TTC549 (cell line): ENCODE data around the gene LPP.

Source experiments
- FAIRE-seq: peaks from 2 replicates; lab custom pipeline; 2012; peaks lifted over from hg19 to GRCh38; lab: Jason Lieb, UNC

The LPP gene

DNA sequence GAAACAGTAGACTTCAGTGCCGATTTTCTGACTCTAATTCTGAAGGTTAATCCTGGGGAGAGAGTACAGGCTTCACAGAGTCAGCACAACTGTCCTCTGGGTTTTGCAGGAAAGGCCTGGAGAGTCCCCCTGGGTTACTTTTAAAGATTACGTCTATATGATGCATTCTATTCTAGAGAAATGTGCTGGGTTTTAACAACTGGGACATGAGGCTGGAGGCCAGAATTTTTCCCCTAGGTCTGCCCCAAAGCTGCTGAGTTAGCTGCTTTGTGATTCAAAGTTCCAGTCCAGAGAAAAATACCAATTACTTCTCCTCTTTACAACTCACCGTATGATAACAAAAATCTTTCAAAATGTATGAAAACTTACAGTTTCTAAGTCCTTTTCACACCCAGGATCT lies 777.1 kb downstream of the LPP start:
- FAIRE-seq, result no peak

DNA sequence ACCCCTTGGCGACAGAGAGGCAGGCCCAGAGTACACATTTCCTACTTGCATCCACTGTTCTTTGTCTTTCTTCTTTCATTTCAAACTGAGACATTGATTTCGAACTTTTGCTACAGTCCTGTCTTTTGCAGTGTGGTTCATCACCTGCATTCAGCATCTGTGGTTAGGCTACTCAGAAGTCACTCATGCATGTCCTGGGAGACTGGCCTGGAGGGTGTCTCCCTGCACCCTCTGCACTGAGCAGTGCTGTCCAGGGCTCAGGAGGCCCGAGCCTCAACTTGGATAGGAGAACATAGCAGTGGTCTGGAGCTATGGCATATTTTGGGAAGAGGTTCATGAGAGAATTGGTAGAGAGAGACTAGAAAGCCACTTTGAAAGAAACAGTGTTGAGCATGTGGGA lies 777.6 kb downstream of the LPP start:
- FAIRE-seq, result no peak

DNA sequence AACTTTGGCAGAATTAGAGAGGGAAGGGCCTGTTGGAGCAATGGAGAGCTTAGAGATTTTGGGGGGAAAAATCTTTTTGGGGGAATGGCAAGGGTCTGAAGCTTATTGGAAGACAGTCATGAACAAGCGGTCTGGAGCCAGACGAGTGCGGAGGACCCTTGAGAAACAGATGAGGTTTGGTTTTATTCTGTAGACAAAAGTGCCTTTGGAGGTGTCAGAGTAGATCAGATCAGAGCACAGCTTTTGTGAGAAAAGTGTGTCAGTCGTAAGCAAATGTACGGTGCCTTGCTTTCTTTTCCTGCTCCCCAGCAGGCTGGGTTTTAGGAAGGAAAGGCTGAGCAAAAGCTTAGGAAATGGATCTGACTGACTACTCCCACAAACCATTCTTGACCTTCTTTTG lies 781.0 kb downstream of the LPP start:
- FAIRE-seq, result no peak

DNA sequence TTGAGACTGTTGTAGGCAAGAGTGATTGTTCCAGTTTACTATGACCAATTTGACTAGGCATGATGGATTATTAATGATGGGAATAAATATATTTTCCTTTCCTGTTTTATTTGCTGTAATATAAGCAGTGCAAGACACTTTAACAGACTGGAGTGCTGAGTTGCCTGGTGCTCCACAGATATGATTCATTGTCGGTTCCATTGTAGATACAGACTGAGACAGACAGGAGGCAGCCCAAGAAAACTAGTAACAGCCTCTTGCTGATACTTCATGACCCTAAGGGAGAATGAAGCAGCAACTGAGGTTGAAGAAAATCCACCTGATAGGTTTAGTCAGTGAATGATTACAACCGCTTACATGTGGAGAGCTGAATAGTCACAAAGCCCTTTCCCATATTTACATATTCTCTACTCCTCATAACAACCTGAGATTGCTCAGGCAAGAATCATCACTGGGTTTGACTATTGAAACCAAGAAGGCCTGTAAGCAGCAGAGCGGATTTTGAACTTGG lies 782.7 kb downstream of the LPP start:
- no peak for FAIRE-seq

DNA sequence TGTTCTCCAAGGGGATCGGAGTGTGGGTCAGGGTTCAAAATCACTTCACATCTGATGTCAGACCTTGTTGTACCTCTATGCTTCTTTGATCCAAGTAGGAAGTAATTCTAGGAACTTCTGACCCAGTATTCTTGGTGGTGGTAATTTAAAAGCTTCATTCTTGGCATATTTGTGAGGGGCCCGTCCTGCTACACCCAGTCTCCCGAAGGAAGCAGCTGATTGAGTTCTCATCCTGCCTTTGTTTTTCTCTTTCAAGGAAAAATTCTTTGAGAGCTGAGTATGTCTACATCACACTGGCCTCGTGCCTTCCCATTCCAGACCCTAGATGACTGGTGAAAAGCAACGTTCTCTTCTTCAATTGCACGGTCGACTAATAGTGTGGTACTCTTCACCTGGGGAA lies 783.4 kb downstream of the LPP start:
- FAIRE-seq, result no peak

DNA sequence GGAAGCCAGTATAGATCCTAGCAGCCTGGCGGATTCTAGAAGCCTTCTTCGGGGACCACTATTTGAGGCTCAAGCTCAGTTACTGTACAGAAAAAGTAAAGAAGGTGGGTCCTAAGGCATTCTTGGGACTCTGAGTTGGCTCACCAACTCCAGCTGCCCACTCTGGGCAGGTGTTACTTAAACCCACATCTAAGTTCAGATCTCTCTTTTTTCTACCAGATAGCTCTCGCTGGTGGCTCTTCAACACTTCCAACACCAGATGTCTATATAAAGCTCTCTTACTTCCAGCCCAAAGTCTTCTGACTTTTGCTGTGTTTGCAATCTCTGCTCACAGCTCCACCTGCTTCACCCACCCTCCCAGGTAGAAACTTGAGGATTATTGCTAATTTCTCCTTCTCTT lies 785.0 kb downstream of the LPP start:
- FAIRE-seq, result no peak

DNA sequence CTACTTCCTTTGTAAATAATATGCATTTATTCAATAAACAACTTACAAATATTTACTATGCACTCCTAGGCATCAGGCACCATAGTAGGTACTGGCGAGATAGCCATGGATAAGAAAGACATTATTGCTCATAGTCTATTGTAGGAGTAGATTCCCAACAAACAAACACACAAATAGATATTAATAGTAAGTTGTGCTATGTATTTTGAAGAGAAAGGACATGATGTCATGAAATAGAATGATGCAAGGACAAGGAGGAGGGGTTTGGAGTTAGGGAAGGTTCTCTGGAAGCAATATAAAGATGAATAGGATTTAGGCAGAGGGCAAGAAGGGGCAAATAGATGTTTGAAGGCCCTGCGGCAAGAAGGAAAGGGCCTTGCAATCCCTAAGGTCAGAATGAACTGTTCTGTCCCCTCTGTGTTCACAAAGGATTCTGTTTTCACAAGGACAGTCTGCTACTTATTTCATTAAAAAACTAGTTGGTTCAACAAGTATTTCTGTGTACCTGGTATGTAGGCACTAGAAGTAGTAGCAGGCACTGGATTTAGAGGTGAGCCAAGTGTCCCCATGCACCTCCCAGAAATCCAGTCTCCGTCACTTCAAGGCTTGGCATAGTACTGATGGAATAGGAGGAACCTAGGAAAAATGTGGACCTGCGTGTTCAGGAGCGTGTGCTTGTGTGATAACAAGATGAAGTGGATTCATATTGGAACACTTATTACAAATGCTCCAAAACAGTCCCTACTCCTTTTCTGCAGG lies 786.0 kb downstream of the LPP start:
- FAIRE-seq, result no peak
